HepG2 (cell line): Measurements from ENCODE around the gene FGF19. TPM values are rescaled to one million over a fixed set of nuclear protein-coding genes. Genes with fewer than 3 reads are reported as not detected.

ENCODE experiments used
- ARID5B ChIP-seq: IDR thresholded peaks from 2 replicates; pipeline ENCODE4 v1.4.0; 2020; ENCODE audit warnings: mild to moderate bottlenecking, missing genetic modification reagents
- HNF1A ChIP-seq, 2 experiments: sonication (generic) in 1 of 2; formaldehyde crosslinking in 1 of 2; IDR thresholded peaks; 2 replicates each; pipeline versions ENCODE4 v1.4.0 to v1.6.1; 2016 to 2020; ENCODE audit warnings: borderline replicate concordance in 1 of 2, low read depth in 1 of 2, mild to moderate bottlenecking in 1 of 2, missing genetic modification reagents in 1 of 2
- KDM5B ChIP-seq: sonication (generic); formaldehyde crosslinking; IDR thresholded peaks from 2 replicates; pipeline ENCODE4 v1.4.0; 2020; ENCODE audit warnings: missing genetic modification reagents, mild to moderate bottlenecking, borderline replicate concordance
- NR0B2 ChIP-seq: sonication (generic); formaldehyde crosslinking; IDR thresholded peaks from 2 replicates; pipeline ENCODE4 v1.4.0; 2020; ENCODE audit warnings: mild to moderate bottlenecking, missing genetic modification reagents
- NR2C2 ChIP-seq: sonication (generic); formaldehyde crosslinking; IDR thresholded peaks from 2 replicates; pipeline ENCODE4 v1.4.0; 2020; ENCODE audit warnings: missing genetic modification reagents, mild to moderate bottlenecking, moderate library complexity, borderline replicate concordance
- PATZ1 ChIP-seq: sonication (generic); formaldehyde crosslinking; IDR thresholded peaks from 2 replicates; pipeline ENCODE4 v1.4.0; 2020; ENCODE audit warnings: missing genetic modification reagents
- RXRB ChIP-seq: IDR thresholded peaks from 2 replicates; pipeline ENCODE4 v1.6.1; 2016; ENCODE audit warnings: borderline replicate concordance, missing genetic modification reagents, missing compliant biosample characterization
- STAG1 ChIP-seq: sonication (generic); formaldehyde crosslinking; IDR thresholded peaks from 2 replicates; pipeline ENCODE4 v1.4.0; 2020; ENCODE audit warnings: missing genetic modification reagents
- XBP1 ChIP-seq: sonication (generic); formaldehyde crosslinking; IDR thresholded peaks from 2 replicates; pipeline ENCODE4 v1.5.0; 2020; ENCODE audit warnings: missing genetic modification reagents
- YY1 ChIP-seq: IDR thresholded peaks from 2 replicates; pipeline ENCODE4 v1.6.1; 2011; ENCODE audit warnings: low read length, low read depth, moderate library complexity, mild to moderate bottlenecking; ENCODE audit not compliant: insufficient read depth, insufficient replicate concordance
- ZMYM2 ChIP-seq: sonication (generic); formaldehyde crosslinking; IDR thresholded peaks from 2 replicates; pipeline ENCODE4 v1.8.0; 2022; ENCODE audit warnings: mild to moderate bottlenecking, missing genetic modification reagents
- ZNF274 ChIP-seq: sonication (generic); formaldehyde crosslinking; IDR thresholded peaks from 2 replicates; pipeline ENCODE4 v1.5.1; 2020; ENCODE audit warnings: mild to moderate bottlenecking, missing genetic modification reagents
- ZNF296 ChIP-seq: sonication (generic); formaldehyde crosslinking; conservative IDR thresholded peaks from 2 replicates; pipeline ENCODE4 v1.5.0; 2020; ENCODE audit warnings: mild to moderate bottlenecking, missing genetic modification reagents
- ZNF337 ChIP-seq: sonication (generic); formaldehyde crosslinking; IDR thresholded peaks from 2 replicates; pipeline ENCODE4 v1.5.1; 2020; ENCODE audit warnings: missing genetic modification reagents, low read depth, mild to moderate bottlenecking, borderline replicate concordance
- ZNF441 ChIP-seq: sonication (generic); formaldehyde crosslinking; IDR thresholded peaks from 2 replicates; pipeline ENCODE4 v1.7.0; 2021; ENCODE audit warnings: missing genetic modification reagents, borderline replicate concordance
- ZNF550 ChIP-seq: sonication (generic); formaldehyde crosslinking; IDR thresholded peaks from 2 replicates; pipeline ENCODE4 v1.4.0; 2020; ENCODE audit warnings: mild to moderate bottlenecking, missing genetic modification reagents, borderline replicate concordance
- ZNF740 ChIP-seq: sonication (generic); formaldehyde crosslinking; IDR thresholded peaks from 2 replicates; pipeline ENCODE4 v1.4.0; 2020; ENCODE audit warnings: missing genetic modification reagents
- polyA plus RNA-seq, 8 experiments: library from polyadenylated mRNA; depleted of rRNA in 3 of 8; stranded (reverse) in 7 of 8; unstranded in 1 of 8; fragments of >200 nt; fragmentation: Illumina TruSeq in 4 of 8; extraction: Trizol in 4 of 8; gene quantifications; 2 replicates each; pipeline versions ENCODE4 v1.2.1 to v1.2.3, GENCODE V29; 2011 to 2016; ENCODE audit warnings: low read depth in 4 of 8, missing spikeins in 1 of 8, mixed read lengths in 1 of 8; ENCODE audit not compliant: insufficient read depth in 1 of 8
- total RNA-seq, 5 experiments: library from RNA; depleted of rRNA; stranded (reverse); fragments of >200 nt; fragmentation: Illumina TruSeq; extraction: Trizol; gene quantifications; 2 replicates each; pipeline ENCODE4 v1.2.3, GENCODE V29; 2016; ENCODE audit warnings: low read depth in 1 of 5

The FGF19 gene
- total and polyA plus RNA-seq, 2 of the 13 experiments (the other 11 are each of a cell fraction or from before 2014, with no cell fraction given) = 0.07 TPM; not detected in 1

GRCh38 chr11:69708736-69709401 lies 5.0 kb upstream of the FGF19 start (continued):
- peak; percentile 28; the same call in 1 of the 2 replicates for TF ChIP-seq KDM5B (CRISPR knock-in tag)
- TF ChIP-seq ZNF274 (CRISPR knock-in tag) = 0 out of 2 replicates have a peak, but pooled peaks have one; percentile 37
- peak; percentile 34; the same call in 1 of the 2 replicates for TF ChIP-seq ZMYM2
- no peak for TF ChIP-seq YY1
- peak; percentile 70 for TF ChIP-seq ARID5B (CRISPR knock-in tag)
- no peak for TF ChIP-seq XBP1
- 0 out of 2 replicates have a peak, but pooled peaks have one; percentile 33 for TF ChIP-seq NR2C2 (CRISPR knock-in tag)
- TF ChIP-seq PATZ1 (CRISPR knock-in tag) = peak; percentile 83
- TF ChIP-seq STAG1 (CRISPR knock-in tag) = peak; percentile 87
- no peak for TF ChIP-seq ZNF740
- no peak for TF ChIP-seq ZNF296 (CRISPR knock-in tag)
- TF ChIP-seq NR0B2 = no peak
- peak; percentile 25; the same call in 1 of the 2 replicates for TF ChIP-seq RXRB (CRISPR knock-in tag)
- TF ChIP-seq HNF1A (IDR thresholded peaks at IDR 0.05; ENCODE audit: low read depth) = no peak
- TF ChIP-seq HNF1A (CRISPR knock-in tag; IDR thresholded peaks at IDR 0.05; ENCODE audit: borderline replicate concordance) = no peak; the same call in 1 of the 2 replicates
- TF ChIP-seq ZNF441 = no peak
- TF ChIP-seq ZNF550 (CRISPR knock-in tag) = no peak
- no peak for TF ChIP-seq ZNF337 (CRISPR knock-in tag)
